Keratinocyte (primary cell): Measurements from ENCODE around the gene C1orf122. TPM values are rescaled to one million over a fixed set of nuclear protein-coding genes. Genes with fewer than 3 reads are reported as not detected.

Source experiments
- DNase-seq: peaks from one replicate; pipeline ENCODE4 v3.0.0-alpha.2; 2011; ENCODE audit warnings: low read depth, missing footprints, low spot score
- FAIRE-seq: peaks from 2 replicates; lab custom pipeline; 2011; peaks lifted over from hg19 to GRCh38; lab: Jason Lieb, UNC
- H2AFZ ChIP-seq: 2 replicates; pipeline ENCODE4 v1.6.0; 2012; ENCODE audit warnings: low read length, control low read depth, inconsistent platforms; ENCODE audit not compliant: control insufficient read depth
- H3K27ac ChIP-seq: 2 replicates; pipeline ENCODE4 v1.5.1; 2011; ENCODE audit warnings: low read length; ENCODE audit not compliant: control insufficient read depth, insufficient read depth
- H3K27me3 ChIP-seq: 3 replicates; pipeline ENCODE4 v1.6.0; 2011; ENCODE audit warnings: low read length; ENCODE audit not compliant: control insufficient read depth, insufficient read depth; ENCODE audit errors: extremely low read depth
- H3K36me3 ChIP-seq, 2 experiments: 2 replicates in 1 of 2; 3 replicates in 1 of 2; pipeline ENCODE4 v1.5.1; 2011; ENCODE audit warnings: low read length in 2 of 2, mild to moderate bottlenecking in 1 of 2; ENCODE audit not compliant: control insufficient read depth in 2 of 2, insufficient read depth in 2 of 2; ENCODE audit errors: extremely low read depth in 1 of 2
- H3K4me1 ChIP-seq: 3 replicates; pipeline ENCODE4 v1.5.1; 2011; ENCODE audit warnings: low read length; ENCODE audit not compliant: control insufficient read depth, insufficient read depth; ENCODE audit errors: extremely low read depth
- H3K4me2 ChIP-seq: 3 replicates; pipeline ENCODE4 v1.6.0; 2011; ENCODE audit warnings: low read depth, low read length; ENCODE audit not compliant: control insufficient read depth, insufficient read depth; ENCODE audit errors: extremely low read depth
- H3K4me3 ChIP-seq, 3 experiments: fragments of 200-600 bp in 1 of 3; sonication (generic) in 1 of 3; 2 replicates in 2 of 3; 3 replicates in 1 of 3; pipeline ENCODE4 v1.5.1; 2011 to 2016; ENCODE audit warnings: low read length in 3 of 3, mild to moderate bottlenecking in 3 of 3, control low read depth in 2 of 3, inconsistent platforms in 1 of 3, low read depth in 1 of 3, mixed read lengths in 1 of 3, mixed run types in 1 of 3, moderate library complexity in 1 of 3; ENCODE audit not compliant: control insufficient read depth in 2 of 3, insufficient read depth in 2 of 3; ENCODE audit errors: extremely low read depth in 1 of 3
- H3K79me2 ChIP-seq: 2 replicates; pipeline ENCODE4 v1.6.0; 2012; ENCODE audit warnings: low read length; ENCODE audit not compliant: control insufficient read depth, insufficient read depth
- H3K9ac ChIP-seq: 3 replicates; pipeline ENCODE4 v1.6.0; 2011; ENCODE audit warnings: low read length; ENCODE audit not compliant: control insufficient read depth, insufficient read depth; ENCODE audit errors: extremely low read depth
- H3K9me1 ChIP-seq: 3 replicates; pipeline ENCODE4 v1.6.0; 2011; ENCODE audit warnings: low read length; ENCODE audit not compliant: control insufficient read depth, insufficient read depth; ENCODE audit errors: extremely low read depth
- H3K9me3 ChIP-seq: 2 replicates; pipeline ENCODE4 v1.5.1; 2012; ENCODE audit warnings: low read depth, low read length; ENCODE audit not compliant: control insufficient read depth
- H4K20me1 ChIP-seq: 3 replicates; pipeline ENCODE4 v1.6.0; 2011; ENCODE audit warnings: low read length; ENCODE audit not compliant: control insufficient read depth, insufficient read depth; ENCODE audit errors: extremely low read depth
- CTCF ChIP-seq, 3 experiments: IDR thresholded peaks in 1 of 3; conservative IDR thresholded peaks in 1 of 3; optimal IDR thresholded peaks in 1 of 3; 2 replicates in 2 of 3; 3 replicates in 1 of 3; pipeline versions ENCODE3 to v1.5.1; 2011; ENCODE audit warnings: low read length in 3 of 3, mild to moderate bottlenecking in 3 of 3, moderate library complexity in 2 of 3, control low read depth in 1 of 3, inconsistent platforms in 1 of 3; ENCODE audit not compliant: insufficient read depth in 2 of 3; ENCODE audit errors: extremely low read depth in 1 of 3
- EZH2 ChIP-seq: IDR thresholded peaks from one replicate; pipeline ENCODE4 v1.6.1; 2012; ENCODE audit warnings: inconsistent platforms, mild to moderate bottlenecking, low read length, moderate library complexity
- dilution Hi-C: fragments of 300-500 bp; cut with MboI; formaldehyde crosslinking; loops from one replicate; pipeline ENCODE4 v1.7.0; 2020; ENCODE audit warnings: low sequenced_read_pairs; ENCODE audit not compliant: extremely low pct_ligation_motif_present
- polyA plus RNA-seq, 5 experiments: library from polyadenylated mRNA; depleted of rRNA in 3 of 5; stranded (reverse) in 3 of 5; stranded (forward) in 1 of 5; unstranded in 1 of 5; fragments of >200 nt; gene quantifications; 1 replicate in 1 of 5; 2 replicates in 3 of 5; 3 replicates in 1 of 5; pipeline versions ENCODE4 v1.2.1 to v1.2.3, GENCODE V29; 2011 to 2012; ENCODE audit warnings: missing spikeins in 2 of 5, low read depth in 1 of 5, low replicate concordance in 1 of 5

C1orf122 gene
- polyA plus RNA-seq, 1 donor (not counting 4 experiments of a cell fraction or from before 2014, with no cell fraction given) = 25.8 TPM

DNA sequence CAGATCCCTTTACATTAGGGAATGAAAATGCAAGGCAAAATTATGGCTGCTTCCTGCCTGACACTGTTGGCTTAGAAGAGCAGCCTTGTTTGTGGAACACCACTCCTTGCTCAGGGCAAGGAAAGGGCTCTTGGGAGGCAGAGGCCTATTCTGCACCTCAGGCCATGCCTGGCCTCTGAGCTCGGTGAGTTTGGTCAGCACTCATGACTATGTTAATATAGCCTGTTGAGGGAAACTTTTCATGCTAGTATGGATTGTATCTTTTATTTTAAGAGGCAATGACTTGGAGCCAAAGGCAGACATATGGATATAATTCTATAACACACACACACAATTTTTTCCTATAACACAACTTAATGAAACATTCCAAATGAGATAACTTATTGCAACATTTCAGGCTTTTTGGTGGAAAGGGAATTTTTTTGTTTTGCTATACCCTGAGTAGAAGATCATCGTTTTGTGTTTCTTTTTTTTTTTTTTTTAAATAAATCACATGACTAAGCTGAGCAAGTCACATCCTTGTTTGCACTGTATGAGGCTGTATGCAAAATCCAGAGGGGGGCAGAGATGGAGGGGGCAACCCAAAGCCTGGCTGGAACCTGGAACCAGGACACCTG lies 6.0 kb downstream of the C1orf122 start:
- Histone ChIP-seq H3K9ac (no peak overlapping the region), H3K4me1 (peaks cover 7% of the 10 kb centered on the region), H3K36me3 (peaks cover 22 to 30% of the 10 kb centered on the region in 2 experiments), H2AFZ (no peak overlapping the region), H3K27ac (no peak overlapping the region), H3K79me2 (peaks cover 23% of the 10 kb centered on the region), H3K9me1 (peaks cover 6% of the 10 kb centered on the region), H3K4me2 (no peak overlapping the region), H3K9me3 (no peaks in the 10 kb centered on the region), H4K20me1 (no peaks in the 10 kb centered on the region), H3K27me3 (no peaks in the 10 kb centered on the region), H3K4me3 (no peak overlapping the region)
- no peak for FAIRE-seq
- dilution Hi-C loops = no loop called here
- DNase-seq = no peak
- TF ChIP-seq CTCF (optimal IDR thresholded peaks at IDR 0.05 in 1 of 3, IDR thresholded peaks at IDR 0.05 in 1 of 3, conservative IDR thresholded peaks at IDR 0.05 in 1 of 3; ENCODE audit: extremely low read depth in 1 of 3, insufficient read depth in 2 of 3, low read length in 3 of 3) (no peak), EZH2 (no peak)

GRCh38 chr1:37814252-37814651 lies 6.7 kb downstream of the C1orf122 start:
- no peak overlapping the region for H3K4me3 ChIP-seq
- H3K27ac ChIP-seq = no peak overlapping the region
- dilution Hi-C loops = no loop called here
- peaks cover 6% of the 10 kb centered on the region for H3K9me1 ChIP-seq
- no peak overlapping the region for H3K4me2 ChIP-seq
- H3K27me3 ChIP-seq = no peaks in the 10 kb centered on the region
- H3K79me2 ChIP-seq = peaks cover 19% of the 10 kb centered on the region
- no peak for TF ChIP-seq EZH2
- no peak for TF ChIP-seq CTCF (optimal IDR thresholded peaks at IDR 0.05 in 1 of 3, IDR thresholded peaks at IDR 0.05 in 1 of 3, conservative IDR thresholded peaks at IDR 0.05 in 1 of 3; ENCODE audit: extremely low read depth in 1 of 3, insufficient read depth in 2 of 3, low read length in 3 of 3)
- H3K9ac ChIP-seq = no peak overlapping the region
- H3K9me3 ChIP-seq = no peaks in the 10 kb centered on the region
- H4K20me1 ChIP-seq = no peaks in the 10 kb centered on the region
- no peak for FAIRE-seq
- H3K4me1 ChIP-seq = peaks cover under 1% of the 10 kb centered on the region
- DNase-seq = no peak
- H2AFZ ChIP-seq = no peak overlapping the region
- peaks cover 19 to 26% of the 10 kb centered on the region in 2 experiments for H3K36me3 ChIP-seq
